Fibroblast of skin of scalp (primary cell): Measurements from ENCODE around the gene CMSS1.
A peak's percentile ranks its signal among the peaks of the same experiment; 100 is the strongest.
"Not testable (repeated sequence)": the region's sequence is repeated elsewhere in the genome, so short reads cannot be mapped to it uniquely, and the experiment has no call there.

Experiments
- DNase-seq: peaks from one replicate; pipeline ENCODE4 v3.0.0-alpha.2; 2013

Gene CMSS1

DNA sequence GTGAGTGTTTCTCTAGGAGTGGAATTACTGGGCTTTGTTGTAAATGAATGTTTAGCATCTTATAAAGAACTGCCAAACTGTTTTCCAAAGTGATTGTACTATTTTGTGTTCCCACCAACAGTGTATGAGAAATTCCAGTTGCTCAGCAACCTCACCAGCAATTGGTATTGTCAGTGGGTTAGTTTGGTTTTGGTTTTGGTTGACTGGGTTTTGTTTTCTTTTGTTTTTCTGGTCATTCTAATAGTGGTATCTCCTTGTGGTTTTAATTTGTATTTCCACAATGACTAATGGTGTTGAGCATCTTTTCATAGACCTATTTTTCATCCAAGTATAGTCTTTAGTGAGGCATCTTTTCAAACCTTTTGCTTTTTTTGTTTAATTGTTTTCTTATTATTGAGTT, 269.5 kb downstream of the CMSS1 start:
- DNase-seq = peak; percentile 84

DNA sequence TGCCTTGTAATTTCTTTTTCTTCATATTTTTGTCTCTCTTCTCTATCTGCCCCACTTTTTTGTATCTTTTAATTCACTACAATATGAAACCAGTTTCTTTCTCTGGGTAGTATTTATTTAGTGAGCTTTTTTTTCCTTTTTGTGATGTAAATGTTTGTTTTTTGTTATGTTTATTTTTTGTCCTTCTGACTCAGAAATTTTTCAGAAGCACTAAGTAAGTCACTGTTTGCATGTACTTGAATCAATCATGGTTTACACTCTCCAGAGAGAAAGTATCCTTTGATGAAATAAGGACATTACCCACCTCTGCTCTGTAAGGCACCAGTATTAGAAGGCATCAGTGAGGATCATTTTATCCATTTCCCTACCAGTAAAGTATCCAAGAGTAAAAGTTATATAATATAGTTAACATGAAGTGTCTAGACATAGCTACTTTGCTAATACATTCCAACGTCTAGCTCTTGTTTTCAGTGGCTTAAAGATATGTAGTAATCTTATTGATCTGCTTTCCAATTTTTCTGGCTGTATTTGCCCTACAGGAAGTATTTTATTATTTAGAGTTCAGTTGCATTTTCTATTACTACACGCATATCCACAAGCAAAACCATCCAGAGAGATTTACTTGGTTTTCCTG, 271.2 kb downstream of the CMSS1 start:
- no peak for DNase-seq

DNA sequence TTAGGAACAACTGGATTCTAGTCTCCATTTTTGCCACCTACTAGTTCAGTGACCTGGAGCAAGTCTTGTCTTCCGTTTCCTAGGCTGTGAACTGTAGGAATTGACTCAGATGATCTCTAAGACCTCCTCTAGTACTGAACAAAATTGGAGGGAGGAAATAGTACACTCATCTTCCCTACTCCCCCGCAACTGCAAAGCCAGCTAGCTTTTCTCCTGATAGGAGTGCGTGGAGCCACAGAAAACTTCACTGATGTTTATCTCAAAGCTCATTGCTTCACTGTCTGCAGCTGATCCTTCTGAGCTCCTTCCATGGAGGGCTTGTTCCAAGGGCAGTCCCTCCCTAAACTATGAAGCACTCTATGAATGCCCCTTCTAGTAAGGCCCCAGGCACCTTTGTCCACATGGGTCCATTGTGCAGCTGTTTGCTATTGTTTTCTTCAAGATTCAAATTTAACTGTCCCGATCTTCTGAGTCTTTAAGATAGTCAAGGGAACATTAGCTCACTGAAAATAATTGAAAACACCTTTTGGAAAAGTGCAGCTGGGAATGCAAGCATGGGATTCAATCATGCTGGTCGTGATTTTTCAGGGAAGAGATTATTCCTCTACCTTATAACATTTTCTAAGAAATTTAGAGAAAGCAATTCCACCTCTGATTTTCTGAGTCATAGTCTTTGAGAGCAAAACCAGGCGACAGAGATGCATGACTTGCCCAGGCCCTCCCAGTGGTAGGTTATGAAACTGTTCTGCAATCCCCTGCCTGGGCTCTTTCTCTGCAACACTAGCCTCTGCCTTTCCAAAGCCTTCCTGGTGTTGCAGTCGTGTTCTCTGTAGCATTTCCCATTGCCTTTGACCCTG, 272.4 kb downstream of the CMSS1 start:
- DNase-seq = peak; percentile 67

DNA sequence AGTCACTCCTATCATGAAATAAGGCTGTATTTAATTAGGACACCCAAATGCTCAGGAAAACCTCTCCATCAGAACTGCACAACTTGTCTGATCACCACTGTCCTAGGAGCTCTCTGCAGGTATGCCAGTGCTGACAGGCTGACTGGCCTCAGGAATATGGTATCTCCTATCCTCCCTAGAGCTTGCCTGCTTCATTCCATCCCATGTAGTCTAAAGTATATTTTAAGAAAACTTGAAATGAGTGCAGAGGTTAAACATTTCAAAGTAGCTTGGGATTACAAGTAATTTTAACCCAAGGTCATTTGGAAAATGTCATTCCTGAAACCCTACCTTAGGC, 273.0 kb downstream of the CMSS1 start:
- no peak for DNase-seq

DNA sequence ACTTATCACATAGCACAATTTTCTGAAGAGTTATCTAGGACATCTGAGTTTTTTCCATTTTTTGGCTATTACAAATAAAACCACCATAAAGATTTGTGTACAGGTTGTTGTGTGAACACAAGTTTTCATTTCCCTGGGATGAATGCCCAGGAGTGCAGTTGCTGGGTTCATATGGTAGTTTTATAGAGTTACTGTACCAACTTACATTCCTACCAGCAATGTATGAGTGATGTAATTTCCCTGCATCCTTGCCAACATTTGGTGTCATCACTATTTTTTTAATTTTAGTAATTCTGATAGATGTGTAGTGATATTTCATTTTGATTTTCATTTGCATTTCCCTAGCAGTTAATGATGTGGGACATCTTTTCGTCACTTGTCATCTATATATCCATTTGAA, 276.2 kb downstream of the CMSS1 start:
- DNase-seq = peak; percentile 52

DNA sequence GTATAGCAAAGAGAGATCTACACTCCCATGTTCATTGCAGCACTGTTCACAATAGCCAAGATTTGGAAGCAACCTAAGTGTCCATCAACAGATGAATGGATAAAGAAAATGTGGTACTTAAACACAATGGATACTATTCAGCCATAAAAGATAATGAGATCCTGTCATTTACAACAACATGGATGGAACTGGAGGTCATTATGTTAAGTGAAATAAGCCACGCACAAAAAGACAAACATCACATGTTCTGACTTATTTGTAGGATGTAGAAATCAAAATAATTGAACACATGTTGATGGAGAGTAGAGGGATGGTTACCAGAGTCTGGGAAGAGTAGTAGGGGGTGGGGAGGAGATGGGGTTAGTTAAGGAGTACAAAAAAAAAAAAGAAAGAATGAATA, 278.6 kb downstream of the CMSS1 start:
- not testable (repeated sequence) for DNase-seq

DNA sequence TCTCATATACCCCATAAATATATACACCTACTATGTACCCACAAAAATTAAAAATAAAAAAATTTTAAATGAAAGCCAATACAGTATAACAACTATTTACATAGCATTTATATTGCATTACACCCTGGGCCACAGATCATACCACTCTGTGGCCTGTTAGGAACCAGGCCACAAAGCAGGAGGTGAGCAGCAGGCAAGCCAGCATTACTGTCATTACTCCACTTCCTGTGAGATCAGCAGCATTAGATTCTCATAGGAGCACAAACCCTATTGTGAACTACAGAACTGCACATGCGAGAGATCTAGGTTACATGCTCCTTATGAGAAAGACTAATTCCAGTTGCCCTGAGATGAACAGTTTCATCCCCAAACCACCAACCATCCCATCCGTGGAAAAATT, 279.2 kb downstream of the CMSS1 start:
- DNase-seq = no peak

DNA sequence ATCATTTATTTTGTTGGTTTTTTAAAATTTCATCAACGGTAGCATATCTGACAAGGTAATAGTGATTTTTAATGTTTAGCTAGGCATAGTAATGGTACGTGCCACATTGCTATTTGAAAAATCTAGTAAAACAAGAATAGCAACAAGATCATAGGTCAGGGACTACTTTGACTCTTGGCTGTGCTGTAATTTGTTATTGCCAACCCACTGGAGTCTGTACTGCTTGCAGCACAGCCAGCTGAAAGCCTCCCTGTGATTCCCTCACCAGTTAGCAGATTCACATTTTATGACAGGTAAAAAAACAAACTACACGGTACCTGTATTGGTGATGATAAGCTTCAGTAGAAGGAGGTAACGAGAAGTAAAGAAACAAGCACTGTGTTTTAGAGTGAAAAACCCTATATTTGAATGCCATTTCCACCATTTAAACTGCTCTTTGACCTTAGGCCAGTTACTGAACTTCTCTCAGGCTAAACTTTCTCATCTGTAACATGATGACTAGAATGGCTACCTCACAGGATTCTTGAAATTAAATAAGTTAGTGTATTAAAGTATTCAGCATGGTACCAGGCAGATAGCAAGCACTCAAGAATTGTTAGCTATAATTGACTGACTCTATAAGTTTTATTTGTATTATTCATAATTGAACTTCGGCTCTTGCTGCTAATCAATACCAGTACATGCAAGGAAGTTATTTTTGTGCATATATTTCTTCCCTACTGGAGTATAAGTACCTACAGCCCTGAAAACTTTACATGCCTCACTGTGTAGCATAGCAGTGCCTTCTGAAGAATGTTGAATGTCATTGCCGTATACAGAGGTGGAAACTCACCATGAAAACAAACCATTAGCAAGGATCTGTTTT, 280.5 kb downstream of the CMSS1 start:
- DNase-seq = no peak

DNA sequence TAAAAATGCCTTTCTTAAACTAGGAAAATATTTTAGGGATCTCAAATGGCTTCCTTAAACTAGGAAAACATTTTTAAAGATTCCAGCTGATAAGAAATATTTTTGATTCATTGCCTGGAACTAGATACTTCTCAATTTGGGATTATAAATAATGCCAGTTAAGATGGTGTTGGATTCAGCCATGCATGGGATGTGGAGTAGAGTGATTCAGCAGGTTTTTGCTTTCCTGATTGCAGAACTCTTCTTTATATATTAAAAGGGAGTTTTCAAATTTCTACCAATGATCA, 281.1 kb downstream of the CMSS1 start:
- no peak for DNase-seq

DNA sequence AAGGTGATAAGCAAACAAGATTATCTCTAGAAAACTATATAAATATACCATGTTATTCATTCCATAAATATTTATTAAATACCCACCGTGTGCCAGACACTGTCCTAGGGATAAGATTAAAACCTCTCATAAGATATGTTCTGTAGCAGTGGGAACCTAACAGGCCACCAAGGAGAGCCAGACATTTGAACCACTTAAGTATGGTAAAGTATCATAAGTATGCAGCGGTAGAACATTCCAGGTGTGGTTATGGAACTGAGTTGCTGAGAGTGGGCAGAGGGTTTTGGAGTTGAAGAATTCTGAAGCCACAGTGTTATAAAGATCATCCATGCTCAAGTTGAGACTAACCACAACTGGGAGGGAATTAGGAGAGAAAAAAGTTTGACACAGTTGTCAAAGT, 282.0 kb downstream of the CMSS1 start:
- DNase-seq = no peak

DNA sequence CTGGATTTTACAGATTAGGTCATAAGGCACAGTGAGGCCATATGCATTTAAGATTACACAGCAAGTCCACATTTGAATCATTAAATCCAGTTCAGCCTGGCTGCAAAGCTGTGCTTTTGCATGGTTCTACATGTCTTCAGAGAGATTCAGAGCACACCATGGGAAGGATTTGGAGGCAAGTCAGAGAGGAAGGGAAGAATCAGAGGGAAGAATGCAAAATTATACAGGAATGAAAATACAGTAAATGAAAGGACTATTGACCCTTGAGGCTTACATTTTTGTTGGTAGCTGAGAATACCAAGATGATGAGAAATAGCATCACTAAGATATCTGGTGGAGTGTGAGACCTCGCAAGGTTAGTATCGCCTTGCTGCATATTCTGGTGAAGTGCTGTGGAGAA, 282.8 kb downstream of the CMSS1 start:
- DNase-seq = peak; percentile 80

DNA sequence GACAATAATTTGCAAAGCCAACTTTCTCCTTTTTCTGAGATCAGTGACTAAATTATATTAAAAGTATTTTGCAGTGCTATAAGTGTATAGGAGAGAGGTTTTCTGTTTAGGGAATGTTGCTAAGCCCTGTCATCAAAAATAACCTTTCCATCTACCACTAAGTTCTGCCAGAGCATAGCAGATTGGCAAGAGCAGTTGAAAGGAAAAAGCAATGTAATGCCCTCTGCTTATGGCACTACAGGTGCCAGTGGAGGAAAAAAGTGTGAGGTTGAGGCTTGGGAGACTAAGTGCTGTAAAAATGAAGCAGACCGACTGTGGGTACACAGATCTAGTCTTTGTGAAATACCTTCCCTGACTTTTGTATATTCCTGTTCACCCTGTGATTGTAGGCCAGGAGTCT, 285.1 kb downstream of the CMSS1 start:
- DNase-seq = no peak

DNA sequence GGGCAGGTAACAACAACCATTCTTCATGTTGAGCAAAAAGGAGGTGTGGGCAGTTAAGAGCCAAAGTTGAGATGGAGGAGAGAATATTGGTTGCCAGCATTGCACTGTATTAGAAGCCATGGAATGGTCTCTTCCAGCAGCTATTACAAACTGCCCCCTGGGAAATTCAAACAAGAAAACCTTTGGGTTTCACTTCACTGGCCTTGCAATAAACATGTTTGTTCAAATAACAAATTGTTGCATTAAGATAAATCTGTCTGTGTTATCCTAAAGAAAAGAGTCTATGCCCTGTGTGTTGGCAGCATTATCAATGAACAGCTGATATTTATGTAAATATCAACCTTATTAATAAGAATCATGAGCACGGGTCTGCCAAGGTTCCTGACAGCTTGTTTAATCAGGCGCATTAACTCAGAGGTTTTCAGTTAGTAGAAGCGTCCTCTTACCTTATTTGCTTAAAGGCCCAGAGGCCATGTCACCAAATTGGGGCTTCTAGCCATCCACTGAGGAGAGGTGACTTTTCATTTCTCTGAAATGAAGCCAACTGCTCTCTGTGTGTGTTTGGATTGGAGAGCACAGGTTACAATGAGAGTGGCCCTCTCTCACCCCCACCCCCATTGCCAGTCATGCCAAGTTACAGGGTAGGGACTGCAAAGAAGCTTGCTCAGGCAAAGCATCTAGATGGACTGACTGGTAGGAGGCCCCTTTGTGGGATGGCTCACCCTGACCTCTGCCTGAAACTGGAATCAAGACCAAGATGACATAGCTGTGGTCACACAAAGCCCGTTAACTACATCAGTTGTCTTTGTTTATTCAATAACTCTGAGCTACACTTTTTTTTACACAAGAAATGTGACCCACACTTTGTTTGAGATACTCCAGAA, 286.1 kb downstream of the CMSS1 start:
- DNase-seq = peak; percentile 60

DNA sequence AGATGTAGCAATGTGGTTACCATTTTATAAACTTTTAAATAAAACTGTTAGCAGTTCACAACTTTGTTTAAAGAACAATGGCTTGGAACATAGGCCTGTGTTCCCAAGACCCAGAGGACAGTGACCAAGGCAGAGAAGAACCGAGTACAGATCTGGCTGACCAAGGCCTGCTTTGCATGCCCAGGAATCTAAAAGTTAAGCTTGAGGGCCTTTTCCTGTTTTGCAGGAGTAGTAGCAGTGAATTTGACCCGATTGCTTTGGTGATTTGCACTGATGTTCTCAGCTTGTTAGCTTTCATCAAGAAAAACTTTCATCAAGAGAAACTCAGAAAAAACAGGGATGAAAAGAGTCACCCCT, 286.8 kb downstream of the CMSS1 start:
- no peak for DNase-seq

DNA sequence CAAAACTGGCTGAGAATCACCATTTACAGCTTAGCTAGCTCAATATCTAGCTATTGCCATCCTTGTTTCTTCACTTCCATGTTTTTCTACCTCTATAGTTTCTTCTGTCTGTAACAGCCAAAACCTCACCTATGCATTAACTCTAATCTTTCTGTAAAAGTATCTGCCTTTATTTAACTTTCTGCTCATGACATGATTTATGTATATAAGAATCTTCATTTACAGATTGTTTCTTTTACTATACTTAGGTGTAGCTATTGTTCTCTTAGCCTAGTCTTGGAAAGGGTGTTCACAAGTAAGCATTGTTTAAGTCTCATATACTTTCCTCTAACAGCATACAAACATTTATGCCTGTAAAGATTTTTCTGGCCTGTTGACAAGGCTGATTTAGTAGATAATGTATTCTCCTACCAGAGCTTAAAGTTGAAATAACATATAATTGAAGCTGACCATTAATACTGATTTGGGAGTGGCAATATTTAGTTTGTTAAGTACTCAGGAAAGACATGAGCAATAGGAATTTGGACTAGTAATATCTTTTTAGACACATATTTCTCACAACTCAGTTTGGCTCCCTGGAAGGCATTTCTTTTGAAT, 287.3 kb downstream of the CMSS1 start:
- DNase-seq = no peak

DNA sequence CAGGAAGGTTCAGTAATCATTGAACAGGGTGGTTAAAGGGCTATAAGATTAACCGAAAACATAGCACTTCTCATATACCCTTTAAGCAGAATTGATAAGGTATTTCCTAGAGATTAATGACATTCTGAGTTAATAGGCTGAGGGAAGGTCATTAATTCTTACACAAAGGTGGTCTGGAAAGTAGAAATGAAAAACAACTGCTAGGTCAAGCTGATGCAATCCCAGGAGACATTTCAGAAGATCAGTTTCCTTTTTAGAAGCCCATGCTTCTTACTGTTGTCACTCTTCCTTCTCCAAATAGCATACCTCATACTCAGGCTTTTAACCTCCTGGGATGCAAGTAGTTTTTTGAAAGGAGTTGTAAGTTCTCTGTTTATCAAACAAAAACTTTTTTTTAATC, 287.8 kb downstream of the CMSS1 start:
- peak; percentile 77 for DNase-seq

DNA sequence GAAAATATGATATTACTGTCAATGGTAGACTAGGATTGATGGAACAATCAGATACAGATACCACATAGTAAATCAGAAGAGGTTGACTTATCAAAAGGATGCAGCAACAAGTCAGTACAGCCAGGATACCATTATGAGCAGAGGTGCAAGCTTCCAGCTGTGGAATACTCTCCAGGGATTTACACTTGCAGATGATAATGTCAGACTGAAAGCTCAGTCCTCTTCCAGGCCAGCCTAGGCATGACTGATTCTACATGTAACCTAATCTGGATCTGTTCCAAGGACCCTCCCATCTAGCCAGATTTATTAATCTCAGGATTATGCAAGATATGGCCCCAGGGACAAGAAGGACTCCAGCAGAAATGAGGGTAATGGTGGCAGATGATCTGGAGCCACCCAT, 288.4 kb downstream of the CMSS1 start:
- no peak for DNase-seq

DNA sequence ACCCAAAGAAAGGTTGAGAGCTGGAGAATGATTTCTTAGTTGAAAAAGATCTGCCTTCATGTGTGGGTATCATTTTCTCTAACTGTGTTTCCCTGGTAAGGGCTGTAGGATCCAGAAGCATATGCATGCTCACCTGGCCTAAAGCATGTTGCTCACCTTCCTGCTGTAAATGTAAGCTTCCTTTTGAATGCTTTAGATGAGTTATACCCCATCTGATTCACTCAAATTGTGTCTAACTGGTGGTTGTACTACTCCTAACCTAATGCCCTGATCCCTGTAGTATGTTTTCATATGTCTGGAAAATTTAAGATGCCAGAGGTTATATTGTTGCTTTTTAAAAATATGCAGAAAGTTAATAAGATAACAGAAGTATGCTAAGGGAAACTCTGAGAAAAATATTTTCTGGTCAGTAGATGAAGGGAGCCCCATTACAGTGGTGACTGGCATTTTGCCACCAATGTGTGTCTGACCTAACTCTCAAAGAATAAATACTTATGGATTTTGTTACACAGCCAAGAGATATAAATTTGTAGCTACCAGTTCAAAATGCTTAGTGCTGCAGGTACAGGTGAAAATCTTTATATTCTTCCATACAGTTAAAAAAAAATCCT, 289.0 kb downstream of the CMSS1 start:
- peak; percentile 75 for DNase-seq

DNA sequence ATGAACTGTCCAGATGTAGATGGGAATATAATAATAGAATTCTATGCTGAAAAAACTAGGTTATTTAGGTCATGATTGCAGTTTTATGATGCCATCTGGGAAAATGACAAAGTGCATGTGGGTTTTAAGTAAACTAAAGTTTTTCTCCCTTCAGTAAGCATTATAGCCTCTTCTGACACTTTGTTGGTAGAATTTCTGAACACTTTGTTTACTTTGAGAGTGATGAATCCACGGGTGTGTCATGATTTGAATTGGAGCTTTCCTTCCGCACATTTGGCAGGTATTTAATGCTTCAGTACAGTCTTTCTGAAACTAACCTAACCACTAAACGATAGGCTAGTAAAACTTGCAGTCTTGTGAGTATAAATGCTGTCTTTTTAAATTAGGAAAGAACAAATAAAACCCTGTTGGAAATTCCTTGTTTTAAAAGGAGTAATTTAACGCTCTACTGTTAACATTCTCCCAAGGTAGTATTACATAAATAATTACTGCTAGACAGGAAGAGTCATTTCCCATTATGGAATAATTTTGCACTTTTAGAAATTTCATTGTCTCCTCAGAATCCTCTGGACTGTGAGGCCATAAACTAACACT, 289.7 kb downstream of the CMSS1 start:
- no peak for DNase-seq

DNA sequence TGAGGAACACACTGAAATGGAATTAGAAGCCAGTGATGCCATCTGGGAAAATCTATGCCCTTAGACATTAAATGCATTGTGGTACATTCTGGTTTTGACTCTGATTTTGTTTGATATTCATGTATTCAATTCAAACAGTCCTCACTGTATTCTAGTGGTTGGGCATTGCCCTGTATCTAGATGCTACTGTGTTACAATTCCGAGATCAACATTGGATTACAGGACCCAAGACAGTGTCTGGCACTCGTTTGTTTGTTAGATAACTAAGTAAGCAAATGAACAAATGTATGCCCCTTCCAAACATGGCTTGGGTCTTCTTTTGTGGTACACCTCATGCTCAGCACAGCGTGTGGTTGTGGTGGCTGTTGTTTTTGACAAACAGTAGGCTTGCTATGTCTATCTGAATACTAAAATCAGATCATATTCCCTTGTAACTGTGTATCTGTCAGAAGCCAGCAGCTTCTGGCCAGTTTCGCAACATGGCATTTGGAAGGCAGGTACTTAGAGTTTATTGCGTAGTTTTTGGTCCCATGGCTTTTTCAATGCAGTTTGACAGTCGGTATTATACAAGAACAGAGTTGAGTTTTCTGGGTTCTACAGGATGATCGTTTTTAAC, 290.9 kb downstream of the CMSS1 start:
- DNase-seq = no peak

DNA sequence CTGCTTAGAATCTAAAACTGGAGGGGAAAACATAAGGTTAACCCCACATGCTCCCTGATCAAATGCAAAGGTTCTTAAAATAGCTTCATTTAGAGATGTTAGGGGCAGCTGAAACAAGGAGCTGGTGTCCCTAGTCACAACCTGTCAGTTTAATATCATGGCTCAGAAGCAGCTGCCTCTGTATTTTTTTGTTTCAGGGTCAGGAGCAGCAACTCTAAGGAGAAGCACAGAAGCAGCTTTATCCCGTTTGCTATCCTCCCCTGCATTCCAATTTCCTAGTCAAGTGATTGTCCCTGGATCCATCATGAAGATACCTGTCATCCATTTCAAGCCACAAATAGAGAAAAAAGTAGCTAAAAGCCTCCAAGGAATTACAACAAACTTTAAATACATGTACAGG, 292.5 kb downstream of the CMSS1 start:
- no peak for DNase-seq
